ENCODE results near the gene GPR141. TPM values are rescaled to one million over a fixed set of nuclear protein-coding genes. Genes with fewer than 3 reads are reported as not detected.
"Not testable (repeated sequence)": the region's sequence is repeated elsewhere in the genome, so short reads cannot be mapped to it uniquely, and the experiment has no call there.

Gene GPR141
- total RNA-seq, 1 experiment from 2014 or later, result not detected

- no peak for DNase-seq
- no peak overlapping the region for H3K4me3 ChIP-seq
- no peaks in the 10 kb centered on the region for H3K27me3 ChIP-seq
- no peaks in the 10 kb centered on the region for H3K36me3 ChIP-seq
- H3K9me3 ChIP-seq, result no peaks in the 10 kb centered on the region
These were observed 10.6 kb upstream of the GPR141 start for GRCh38 chr7:37672926-37673325.

DNA sequence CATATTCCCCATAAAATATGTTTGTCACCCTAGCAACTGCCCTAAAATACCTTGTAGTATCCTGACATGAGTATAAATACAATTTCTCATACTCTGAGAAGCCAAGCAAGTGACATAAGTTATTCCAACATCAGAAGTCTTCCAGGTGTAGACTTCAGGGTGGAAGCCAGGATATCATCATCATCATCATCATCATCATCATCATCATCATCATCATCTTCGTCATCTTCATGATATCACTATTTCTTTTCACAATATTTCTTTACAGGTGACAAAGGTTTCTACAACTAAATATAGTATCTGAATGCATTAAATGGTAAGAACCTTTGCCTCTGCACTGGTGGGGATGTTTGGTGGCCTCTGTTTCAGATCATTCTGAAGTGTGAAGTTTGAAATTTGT lies 10.0 kb upstream of the GPR141 start:
- H3K27me3 ChIP-seq, result no peaks in the 10 kb centered on the region
- H3K4me3 ChIP-seq, result no peak overlapping the region
- no peaks in the 10 kb centered on the region for H3K9me3 ChIP-seq
- no peaks in the 10 kb centered on the region for H3K36me3 ChIP-seq
- DNase-seq, result no peak

DNA sequence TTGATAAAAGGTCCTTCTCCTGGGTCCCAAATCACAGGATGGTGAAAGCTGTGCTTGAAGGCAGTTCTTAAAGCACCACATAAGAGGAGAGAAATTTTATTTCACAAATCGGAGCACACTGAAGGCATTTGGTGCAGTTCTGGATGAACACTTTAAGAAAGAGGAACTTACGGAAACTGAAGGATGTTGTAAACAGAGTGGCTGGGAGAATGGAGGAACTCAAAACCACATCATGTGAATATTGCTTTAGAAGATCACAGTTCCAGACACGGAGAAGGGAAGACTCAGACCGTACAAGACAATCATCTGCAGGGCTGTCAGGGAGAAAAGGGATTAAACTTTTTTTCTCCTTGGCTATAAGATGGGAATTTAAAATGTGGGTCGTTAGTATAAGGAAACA lies 9.0 kb upstream of the GPR141 start:
- Histone ChIP-seq H3K27me3 (no peaks in the 10 kb centered on the region), H3K4me3 (no peak overlapping the region), H3K36me3 (no peaks in the 10 kb centered on the region), H3K9me3 (no peaks in the 10 kb centered on the region)
- DNase-seq, result no peak

- no peaks in the 10 kb centered on the region for H3K27me3 ChIP-seq
- no peaks in the 10 kb centered on the region for H3K9me3 ChIP-seq
- DNase-seq, result no peak
- H3K4me3 ChIP-seq, result no peak overlapping the region
- no peaks in the 10 kb centered on the region for H3K36me3 ChIP-seq
These were observed 7.8 kb upstream of the GPR141 start for GRCh38 chr7:37675749-37676148.

- Histone ChIP-seq H3K36me3 (no peaks in the 10 kb centered on the region), H3K4me3 (no peak overlapping the region), H3K27me3 (no peaks in the 10 kb centered on the region), H3K9me3 (no peaks in the 10 kb centered on the region)
- DNase-seq, result no peak
These were observed 1.4 kb downstream of the GPR141 start for GRCh38 chr7:37684927-37685326.

- no peak for DNase-seq
- H3K4me3 ChIP-seq, result no peak overlapping the region
- no peaks in the 10 kb centered on the region for H3K36me3 ChIP-seq
- no peaks in the 10 kb centered on the region for H3K9me3 ChIP-seq
- H3K27me3 ChIP-seq, result no peaks in the 10 kb centered on the region
These were observed 3.2 kb downstream of the GPR141 start for GRCh38 chr7:37686556-37687345.

DNA sequence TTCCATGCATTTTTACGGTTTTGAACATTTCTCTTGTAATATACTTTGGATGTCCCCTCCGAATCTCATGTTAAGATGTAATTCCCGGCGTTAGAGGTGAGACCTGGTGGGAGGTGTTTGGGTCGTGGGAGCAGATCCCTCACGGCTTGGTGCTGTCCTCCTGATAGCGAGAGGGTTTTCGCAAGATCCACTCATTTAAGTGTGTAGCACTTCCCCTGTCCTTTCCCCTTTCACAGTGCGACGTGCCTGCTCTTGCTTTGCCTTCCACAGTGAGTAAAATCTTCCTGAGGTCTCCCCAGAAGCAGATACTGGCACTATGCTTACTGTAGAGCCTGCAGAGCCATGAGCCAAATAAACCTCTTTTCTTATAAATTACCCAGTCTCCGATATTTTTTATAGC lies 6.6 kb downstream of the GPR141 start:
- H3K9me3 ChIP-seq, result no peaks in the 10 kb centered on the region
- no peaks in the 10 kb centered on the region for H3K36me3 ChIP-seq
- no peaks in the 10 kb centered on the region for H3K27me3 ChIP-seq
- DNase-seq, result no peak
- no peak overlapping the region for H3K4me3 ChIP-seq

- DNase-seq, result no peak
- no peaks in the 10 kb centered on the region for H3K36me3 ChIP-seq
- H3K4me3 ChIP-seq, result no peak overlapping the region
- H3K27me3 ChIP-seq, result no peaks in the 10 kb centered on the region
- H3K9me3 ChIP-seq, result no peaks in the 10 kb centered on the region
These were observed 10.9 kb downstream of the GPR141 start for GRCh38 chr7:37694208-37695094.

DNA sequence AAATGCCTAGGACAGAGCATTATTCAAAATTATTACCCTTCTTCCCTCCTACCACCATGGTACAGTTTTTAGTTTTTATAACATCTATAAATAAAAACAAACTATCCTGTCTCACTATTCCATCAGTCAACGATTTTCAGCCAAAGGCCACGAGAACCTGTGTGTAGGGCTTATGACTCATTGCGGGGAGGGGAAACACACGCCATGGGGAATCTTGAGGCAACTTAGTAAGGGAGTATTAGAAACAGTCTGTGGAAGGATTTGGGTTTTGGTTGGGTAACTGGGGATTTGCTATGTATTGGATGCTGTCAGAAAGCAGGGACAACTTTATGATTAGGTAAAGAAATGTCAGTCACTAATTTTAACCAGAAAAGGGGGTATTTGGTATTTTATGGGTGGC lies 14.7 kb downstream of the GPR141 start:
- no peak for DNase-seq
- Histone ChIP-seq H3K4me3 (no peak overlapping the region), H3K36me3 (no peaks in the 10 kb centered on the region), H3K9me3 (no peaks in the 10 kb centered on the region), H3K27me3 (no peaks in the 10 kb centered on the region)

- DNase-seq, result no peak
- H3K9me3 ChIP-seq, result no peaks in the 10 kb centered on the region
- no peaks in the 10 kb centered on the region for H3K36me3 ChIP-seq
- no peaks in the 10 kb centered on the region for H3K27me3 ChIP-seq
- no peak overlapping the region for H3K4me3 ChIP-seq
These were observed 15.2 kb downstream of the GPR141 start for GRCh38 chr7:37698782-37699181.

DNA sequence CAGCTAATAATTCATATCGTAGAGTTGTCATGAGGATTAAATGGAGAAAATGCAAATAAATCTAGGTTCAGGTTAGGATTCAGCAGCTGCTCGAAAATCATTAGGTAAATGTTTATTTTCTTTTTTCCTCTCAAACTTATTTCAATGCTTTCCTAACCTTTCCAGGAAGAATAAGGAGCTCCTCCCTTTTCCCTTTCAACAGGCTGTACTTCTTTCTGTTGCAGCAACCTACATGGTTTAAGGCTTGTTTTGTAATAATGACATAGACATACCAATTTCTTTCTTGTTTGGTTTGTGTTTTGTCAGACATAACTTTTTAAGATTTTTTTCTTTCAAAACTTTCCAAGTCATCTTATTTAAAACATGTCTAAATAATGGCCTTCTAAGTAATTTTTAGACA lies 18.2 kb downstream of the GPR141 start:
- H3K9me3 ChIP-seq, result no peaks in the 10 kb centered on the region
- no peak for DNase-seq
- no peak overlapping the region for H3K4me3 ChIP-seq
- H3K27me3 ChIP-seq, result no peaks in the 10 kb centered on the region
- H3K36me3 ChIP-seq, result no peaks in the 10 kb centered on the region

DNA sequence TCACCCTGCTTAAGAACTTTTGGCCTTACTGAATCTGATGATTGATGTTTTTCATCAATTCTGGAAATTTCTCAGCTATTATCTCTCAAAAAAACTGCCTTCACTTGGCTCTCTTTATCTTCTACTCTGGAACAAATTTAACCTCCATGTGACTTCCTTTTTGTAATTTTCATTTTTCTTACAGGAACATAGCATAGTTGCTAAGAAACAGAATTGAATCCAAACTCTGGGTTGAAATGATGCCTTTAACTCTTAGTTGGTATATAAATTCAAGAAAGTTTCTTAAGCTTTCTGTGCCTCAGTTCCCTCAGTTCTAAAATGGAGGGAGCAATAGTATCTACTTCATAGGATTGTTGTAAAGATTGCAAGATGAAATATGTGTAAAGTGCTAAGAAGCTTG lies 19.8 kb downstream of the GPR141 start:
- Histone ChIP-seq H3K27me3 (no peaks in the 10 kb centered on the region), H3K36me3 (no peaks in the 10 kb centered on the region), H3K9me3 (no peaks in the 10 kb centered on the region), H3K4me3 (no peak overlapping the region)
- DNase-seq, result no peak

- H3K4me3 ChIP-seq, H3K9me3 ChIP-seq, H3K36me3 ChIP-seq, DNase-seq, H3K27me3 ChIP-seq: not testable (repeated sequence)
These were observed 20.8 kb downstream of the GPR141 start for GRCh38 chr7:37704328-37704833.

DNA sequence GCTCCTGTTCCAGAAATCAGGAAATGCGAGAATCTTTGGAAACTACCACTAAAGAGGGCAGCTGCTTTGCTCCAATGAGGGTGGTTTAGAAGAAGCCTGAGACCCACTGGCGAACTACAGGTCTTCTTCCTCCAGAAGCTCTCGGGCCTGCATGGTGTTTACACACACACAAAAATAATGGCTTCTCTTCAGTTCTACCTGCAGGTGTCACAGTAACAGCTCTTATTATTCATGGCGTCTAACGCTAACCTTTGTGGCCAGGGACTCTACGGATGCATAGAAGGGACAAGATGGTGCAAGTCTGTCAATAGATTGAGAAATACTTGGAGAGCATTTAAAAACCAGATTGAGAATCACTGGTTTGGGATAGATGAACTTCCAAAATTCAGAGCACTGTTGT lies 22.4 kb downstream of the GPR141 start:
- no peak for DNase-seq
- no peaks in the 10 kb centered on the region for H3K36me3 ChIP-seq
- H3K27me3 ChIP-seq, result no peaks in the 10 kb centered on the region
- no peaks in the 10 kb centered on the region for H3K9me3 ChIP-seq
- H3K4me3 ChIP-seq, result no peak overlapping the region

DNA sequence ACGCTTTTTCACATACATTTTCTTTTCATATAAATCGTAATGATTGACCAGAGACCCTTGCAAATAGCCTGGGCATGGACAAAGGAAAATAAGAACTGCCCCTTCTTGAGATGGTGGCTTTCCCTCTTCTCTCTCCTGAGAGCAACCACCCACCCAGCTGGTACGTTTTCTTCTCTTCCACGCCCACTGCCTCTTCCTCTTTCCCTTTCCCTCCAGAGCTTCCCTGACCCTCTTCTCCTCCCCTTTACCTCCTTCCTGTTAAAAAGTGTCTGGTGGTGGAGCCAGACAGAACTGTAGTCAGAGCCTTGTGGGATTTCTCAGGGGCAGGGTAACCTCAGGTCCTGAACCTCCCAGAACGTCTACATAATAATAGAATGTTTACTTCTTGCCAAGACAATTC lies 23.2 kb downstream of the GPR141 start:
- Histone ChIP-seq H3K4me3 (no peak overlapping the region), H3K9me3 (no peaks in the 10 kb centered on the region), H3K36me3 (no peaks in the 10 kb centered on the region), H3K27me3 (no peaks in the 10 kb centered on the region)
- DNase-seq, result no peak

GRCh38 chr7:37707754-37708485 lies 24.4 kb downstream of the GPR141 start:
- H3K4me3 ChIP-seq, result no peak overlapping the region
- H3K9me3 ChIP-seq, result no peaks in the 10 kb centered on the region
- no peak for DNase-seq
- H3K27me3 ChIP-seq, result no peaks in the 10 kb centered on the region
- H3K36me3 ChIP-seq, result no peaks in the 10 kb centered on the region

Data from MG63 (cell line).